ENCODE data around the gene REXO4. TPM values are rescaled to one million over a fixed set of nuclear protein-coding genes. Genes with fewer than 3 reads are reported as not detected.

REXO4 gene
- total and polyA plus RNA-seq, 12 donors, result 18.9 to 27.6 (median 22.8) TPM

DNA sequence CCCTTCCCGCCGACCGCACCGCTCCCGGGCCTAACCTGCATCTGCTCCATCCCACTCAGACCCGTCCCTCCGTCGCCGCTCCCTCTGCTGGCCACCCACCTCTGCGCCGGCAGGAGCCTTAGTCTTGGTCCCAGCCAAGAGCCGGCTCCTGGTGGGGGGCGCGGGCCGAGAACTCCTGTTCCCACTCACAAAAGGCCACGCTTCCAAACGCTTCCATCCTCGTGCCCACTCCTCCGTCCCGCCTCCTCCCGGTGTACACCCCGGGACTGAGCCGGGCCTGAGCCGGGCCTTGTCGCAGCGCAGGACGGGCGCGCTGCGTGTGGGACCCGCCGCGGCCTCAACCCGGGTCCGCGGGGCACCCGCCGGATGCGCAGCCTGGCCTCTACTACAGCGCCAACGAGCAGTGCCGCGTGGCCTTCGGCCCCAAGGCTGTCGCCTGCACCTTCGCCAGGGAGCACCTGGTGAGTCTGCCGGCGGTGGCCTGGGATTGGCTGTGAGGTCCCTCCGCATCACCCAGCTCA, 11.9 kb upstream of the REXO4 start:
- no peak overlapping the region for H3K27ac ChIP-seq
- WGBS, 4 donors, result 10 to 26% (median 19%) methylated on average over 4 to 49 of the region's 49 CpGs
- DNase-seq, result peak in 3 of 7 donors; percentile 17 to 41 (median 35)
- no peaks in the 10 kb centered on the region for H3K36me3 ChIP-seq (replicated peaks in 1 of 2)
- TF ChIP-seq POLR2A (IDR thresholded peaks at IDR 0.05) (no peak), CTCF (IDR thresholded peaks at IDR 0.05) (peak in 5 of 6 experiments; percentile 18 to 46 (median 26))
- H3K9me3 ChIP-seq (replicated peaks in 1 of 3), result no peaks in the 10 kb centered on the region
- peaks cover 8% of the 10 kb centered on the region for H3K27me3 ChIP-seq
- H3K4me1 ChIP-seq (replicated peaks in 1 of 2), result no peaks in the 10 kb centered on the region
- intact Hi-C loops (cut with DNase I), result no loop called here
- no peak overlapping the region for H3K4me3 ChIP-seq

- no peak overlapping the region for H3K4me3 ChIP-seq
- peaks cover 8% of the 10 kb centered on the region for H3K27me3 ChIP-seq
These were observed 11.4 kb upstream of the REXO4 start for GRCh38 chr9:133429214-133429613.

DNA sequence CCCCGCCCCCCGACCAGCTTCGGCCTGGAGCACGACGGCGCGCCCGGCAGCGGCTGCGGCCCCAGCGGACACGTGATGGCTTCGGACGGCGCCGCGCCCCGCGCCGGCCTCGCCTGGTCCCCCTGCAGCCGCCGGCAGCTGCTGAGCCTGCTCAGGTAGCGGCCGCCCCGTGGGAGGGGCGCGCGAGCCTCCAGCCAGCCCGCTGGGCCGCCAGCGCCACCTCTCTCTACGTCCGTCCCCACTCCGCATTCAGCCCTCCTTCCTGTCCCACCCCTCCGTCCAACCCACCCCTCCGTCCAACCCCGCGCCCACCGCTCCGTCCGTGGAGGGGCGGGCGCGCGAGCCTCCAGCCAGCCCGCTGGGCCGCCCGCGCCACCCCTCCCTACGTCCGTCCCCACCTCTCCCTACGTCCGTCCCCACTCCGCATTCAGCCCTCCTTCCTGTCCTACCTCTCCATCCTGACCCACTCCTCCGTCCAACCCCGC, 10.8 kb upstream of the REXO4 start:
- Histone ChIP-seq H3K4me1 (replicated peaks in 1 of 2) (no peaks in the 10 kb centered on the region), H3K4me3 (peak overlapping the region in 1 of 4 donors; percentile 38), H3K36me3 (replicated peaks in 1 of 2) (no peaks in the 10 kb centered on the region), H3K9me3 (replicated peaks in 1 of 3) (no peaks in the 10 kb centered on the region), H3K27ac (no peak overlapping the region), H3K27me3 (peaks cover 8% of the 10 kb centered on the region)
- no peak for TF ChIP-seq CTCF (IDR thresholded peaks at IDR 0.05)
- no peak for TF ChIP-seq POLR2A (IDR thresholded peaks at IDR 0.05)
- intact Hi-C loops (cut with DNase I), result no loop called here
- no peak for DNase-seq
- 0 to 2% (median 1%) methylated on average over 10 to 57 of the region's 57 CpGs for WGBS, 4 donors

More at GRCh38 chr9:133429214-133429613, 11.4 kb upstream of the REXO4 start:
- Histone ChIP-seq H3K9me3 (replicated peaks in 1 of 3) (no peaks in the 10 kb centered on the region), H3K36me3 (replicated peaks in 1 of 2) (no peaks in the 10 kb centered on the region), H3K27ac (no peak overlapping the region), H3K4me1 (replicated peaks in 1 of 2) (no peaks in the 10 kb centered on the region)
- TF ChIP-seq CTCF (IDR thresholded peaks at IDR 0.05) (no peak), POLR2A (IDR thresholded peaks at IDR 0.05) (no peak)
- WGBS, 4 donors, result 5 to 14% (median 6%) methylated on average over 5 to 18 of the region's 18 CpGs
- no peak for DNase-seq
- intact Hi-C loops (cut with DNase I), result no loop called here

DNA sequence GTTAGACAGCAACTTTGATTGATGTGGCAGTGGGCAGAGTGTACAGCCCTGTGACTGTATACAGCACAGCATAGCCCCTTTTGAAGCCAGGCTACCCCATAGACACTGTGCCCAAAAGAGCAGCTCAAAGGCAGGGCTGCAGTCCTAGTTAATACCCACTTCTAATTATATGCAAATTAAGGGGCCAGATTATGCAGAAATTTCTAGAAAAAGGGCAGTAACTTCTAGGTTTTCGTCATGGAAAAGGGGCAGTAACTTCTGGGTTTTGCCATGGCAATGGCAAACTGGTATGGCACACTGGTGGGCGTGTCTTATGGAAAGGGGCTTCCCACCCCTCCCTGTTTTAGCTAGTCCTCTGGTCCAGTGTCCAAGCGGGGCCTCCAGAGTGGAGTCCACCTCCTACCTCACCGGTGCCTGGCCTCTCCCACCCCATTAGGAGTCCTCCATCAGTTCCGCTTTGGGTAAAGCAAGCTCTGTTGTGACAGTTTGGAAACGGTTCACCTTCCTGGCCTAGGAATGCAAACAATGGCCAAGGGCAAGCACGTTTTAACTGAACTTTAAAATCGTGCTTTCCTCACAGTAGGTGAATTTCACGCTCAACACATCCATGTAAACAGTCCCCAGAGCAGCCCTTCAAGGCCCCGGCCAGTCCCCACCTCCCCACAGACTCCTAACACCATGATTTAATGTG, 10.0 kb upstream of the REXO4 start:
- H3K4me1 ChIP-seq (replicated peaks in 1 of 2), result no peaks in the 10 kb centered on the region
- no peaks in the 10 kb centered on the region for H3K9me3 ChIP-seq (replicated peaks in 1 of 3)
- no peak for DNase-seq
- WGBS, 4 donors, result 59 to 69% (median 63%) methylated on average over 10 of the region's 10 CpGs
- no peak for TF ChIP-seq CTCF (IDR thresholded peaks at IDR 0.05)
- TF ChIP-seq POLR2A (IDR thresholded peaks at IDR 0.05), result no peak
- H3K27me3 ChIP-seq, result peaks cover 8% of the 10 kb centered on the region
- peak overlapping the region in 1 of 4 donors; percentile 38 for H3K4me3 ChIP-seq
- H3K27ac ChIP-seq, result no peak overlapping the region
- no peaks in the 10 kb centered on the region for H3K36me3 ChIP-seq (replicated peaks in 1 of 2)
- intact Hi-C loops (cut with DNase I), result no loop called here

All from adrenal gland (tissue), 12 donors.